Osteocyte (in vitro differentiated cells): Measurements from ENCODE around the gene SBF2. TPM values are rescaled to one million over a fixed set of nuclear protein-coding genes. Genes with fewer than 3 reads are reported as not detected.

Experiments
- DNase-seq: peaks from one replicate; pipeline ENCODE4 v3.0.0; 2021; ENCODE audit warnings: mixed read lengths; ENCODE audit not compliant: unreplicated experiment; ENCODE audit errors: extremely low spot score
- H3K27ac Mint-ChIP-seq: one replicate; pipeline ENCODE4 v1.8.0; 2021; ENCODE audit warnings: mild to moderate bottlenecking, mixed read lengths; ENCODE audit not compliant: unreplicated experiment
- H3K27me3 Mint-ChIP-seq: one replicate; pipeline ENCODE4 v1.8.0; 2021; ENCODE audit warnings: mixed read lengths; ENCODE audit not compliant: unreplicated experiment
- H3K36me3 Mint-ChIP-seq: one replicate; pipeline ENCODE4 v1.8.0; 2021; ENCODE audit warnings: mixed read lengths; ENCODE audit not compliant: unreplicated experiment
- H3K4me1 Mint-ChIP-seq: one replicate; pipeline ENCODE4 v1.8.0; 2021; ENCODE audit warnings: mixed read lengths; ENCODE audit not compliant: unreplicated experiment
- H3K4me3 Mint-ChIP-seq: one replicate; pipeline ENCODE4 v1.8.0; 2021; ENCODE audit warnings: mild to moderate bottlenecking, moderate library complexity, mixed read lengths; ENCODE audit not compliant: unreplicated experiment
- H3K9me3 Mint-ChIP-seq: one replicate; pipeline ENCODE4 v1.8.0; 2021; ENCODE audit warnings: mixed read lengths; ENCODE audit not compliant: unreplicated experiment
- CTCF ChIP-seq: fragments of 200-600 bp; sonication (generic); IDR thresholded peaks from 2 replicates; pipeline ENCODE4 v1.5.0; 2021; ENCODE audit warnings: antibody characterized with exemption, mild to moderate bottlenecking, moderate library complexity
- total RNA-seq: library from RNA; stranded (reverse); gene quantifications from 2 replicates; pipeline ENCODE4 v1.2.1, GENCODE V29; 2021

The SBF2 gene
- total RNA-seq, 1 donor from 2014 or later: 65.2 TPM

GRCh38 chr11:9876331-9876730 is 417.7 kb downstream of the SBF2 start:
- Mint-ChIP-seq H3K4me1 (peaks cover 39% of the 10 kb centered on the region), H3K9me3 (peaks cover 9% of the 10 kb centered on the region), H3K27ac (peak overlapping the region; percentile 27), H3K4me3 (no peak overlapping the region), H3K36me3 (peaks cover 20% of the 10 kb centered on the region), H3K27me3 (no peaks in the 10 kb centered on the region)
- no peak for TF ChIP-seq CTCF
- no peak for DNase-seq

GRCh38 chr11:9875862-9876261 is 418.2 kb downstream of the SBF2 start:
- Mint-ChIP-seq H3K9me3 (peaks cover 13% of the 10 kb centered on the region), H3K4me1 (peaks cover 34% of the 10 kb centered on the region), H3K4me3 (no peak overlapping the region), H3K36me3 (peaks cover 24% of the 10 kb centered on the region), H3K27ac (peak overlapping the region; percentile 27), H3K27me3 (no peaks in the 10 kb centered on the region)
- no peak for DNase-seq
- TF ChIP-seq CTCF: no peak

GRCh38 chr11:9875399-9875798 is 418.6 kb downstream of the SBF2 start:
- Mint-ChIP-seq H3K27ac (no peak overlapping the region), H3K4me1 (peaks cover 30% of the 10 kb centered on the region), H3K27me3 (no peaks in the 10 kb centered on the region), H3K9me3 (peaks cover 13% of the 10 kb centered on the region), H3K36me3 (peaks cover 25% of the 10 kb centered on the region), H3K4me3 (no peak overlapping the region)
- TF ChIP-seq CTCF: no peak
- no peak for DNase-seq

- DNase-seq: no peak
- Mint-ChIP-seq H3K27ac (no peak overlapping the region), H3K36me3 (peaks cover 31% of the 10 kb centered on the region), H3K9me3 (peaks cover 16% of the 10 kb centered on the region), H3K4me1 (peaks cover 23% of the 10 kb centered on the region), H3K27me3 (no peaks in the 10 kb centered on the region), H3K4me3 (no peak overlapping the region)
- TF ChIP-seq CTCF: no peak
These were observed 419.6 kb downstream of the SBF2 start for GRCh38 chr11:9874466-9874865.

GRCh38 chr11:9868641-9869040 is 425.4 kb downstream of the SBF2 start:
- Mint-ChIP-seq H3K4me1 (peaks cover 9% of the 10 kb centered on the region), H3K4me3 (no peak overlapping the region), H3K36me3 (peaks cover 33% of the 10 kb centered on the region), H3K27me3 (no peaks in the 10 kb centered on the region), H3K9me3 (peaks cover 28% of the 10 kb centered on the region), H3K27ac (peak overlapping the region; percentile 60)
- no peak for DNase-seq
- TF ChIP-seq CTCF: no peak
